HepG2 (cell line): Measurements from ENCODE around the gene CD7. TPM values are rescaled to one million over a fixed set of nuclear protein-coding genes. Genes with fewer than 3 reads are reported as not detected.

Experiments
- FOSL1 ChIP-seq: sonication (generic); formaldehyde crosslinking; IDR thresholded peaks from 2 replicates; pipeline ENCODE4 v1.9.0; 2021; ENCODE audit warnings: missing genetic modification reagents, borderline replicate concordance
- HNRNPK ChIP-seq: fragments of 200-400 bp; formaldehyde crosslinking; IDR thresholded peaks from 2 replicates; pipeline ENCODE4 v1.6.1; 2018; ENCODE audit warnings: low read length, low read depth, moderate library complexity, mild to moderate bottlenecking; ENCODE audit not compliant: poor library complexity, severe bottlenecking
- NRL ChIP-seq: sonication (generic); formaldehyde crosslinking; IDR thresholded peaks from 2 replicates; pipeline ENCODE4 v1.5.0; 2020; ENCODE audit warnings: missing genetic modification reagents, mild to moderate bottlenecking, moderate library complexity, borderline replicate concordance
- PHF8 ChIP-seq: sonication (generic); formaldehyde crosslinking; IDR thresholded peaks from 2 replicates; pipeline ENCODE4 v1.5.0; 2020; ENCODE audit warnings: missing genetic modification reagents
- POLR2AphosphoS2 ChIP-seq: IDR thresholded peaks from 2 replicates; pipeline ENCODE4 v1.6.1; 2011; ENCODE audit warnings: low read depth, low read length, improper control_type of control experiment
- RFX5 ChIP-seq: IDR thresholded peaks from 2 replicates; pipeline ENCODE4 v1.6.1; 2011; ENCODE audit warnings: low read depth, low read length, improper control_type of control experiment
- TBX3 ChIP-seq: fragments of 450-650 bp; IDR thresholded peaks from 2 replicates; pipeline ENCODE4 v1.6.1; 2017; ENCODE audit warnings: antibody characterized with exemption, mild to moderate bottlenecking, inconsistent platforms, borderline replicate concordance
- ZNF124 ChIP-seq: sonication (generic); formaldehyde crosslinking; IDR thresholded peaks from 2 replicates; pipeline ENCODE4 v1.4.0; 2020; ENCODE audit warnings: missing genetic modification reagents
- ZNF317 ChIP-seq: sonication (generic); formaldehyde crosslinking; IDR thresholded peaks from 2 replicates; pipeline ENCODE4 v1.5.0; 2020; ENCODE audit warnings: mild to moderate bottlenecking, missing genetic modification reagents
- polyA plus RNA-seq, 8 experiments: library from polyadenylated mRNA; depleted of rRNA in 3 of 8; stranded (reverse) in 7 of 8; unstranded in 1 of 8; fragments of >200 nt; fragmentation: Illumina TruSeq in 4 of 8; extraction: Trizol in 4 of 8; gene quantifications; 2 replicates each; pipeline versions ENCODE4 v1.2.1 to v1.2.3, GENCODE V29; 2011 to 2016; ENCODE audit warnings: low read depth in 4 of 8, missing spikeins in 1 of 8, mixed read lengths in 1 of 8; ENCODE audit not compliant: insufficient read depth in 1 of 8
- total RNA-seq, 5 experiments: library from RNA; depleted of rRNA; stranded (reverse); fragments of >200 nt; fragmentation: Illumina TruSeq; extraction: Trizol; gene quantifications; 2 replicates each; pipeline ENCODE4 v1.2.3, GENCODE V29; 2016; ENCODE audit warnings: low read depth in 1 of 5
- TF ChIP-seq, protein P1 (sequence below): sonication (generic); formaldehyde crosslinking; conservative IDR thresholded peaks from 2 replicates; pipeline ENCODE4 v1.8.0; 2022; ENCODE audit warnings: low read depth, missing genetic modification reagents
- TF ChIP-seq, protein P2 (sequence below): sonication (generic); formaldehyde crosslinking; IDR thresholded peaks from 2 replicates; pipeline ENCODE4 v1.4.0; 2020; ENCODE audit warnings: mild to moderate bottlenecking, low read depth, missing genetic modification reagents
- TF ChIP-seq, protein P3 (sequence below): sonication (generic); formaldehyde crosslinking; IDR thresholded peaks from 2 replicates; pipeline ENCODE4 v1.5.0; 2020; ENCODE audit warnings: missing genetic modification reagents
- TF ChIP-seq, protein P4 (sequence below): sonication (generic); formaldehyde crosslinking; IDR thresholded peaks from 2 replicates; pipeline ENCODE4 v1.4.0; 2020; ENCODE audit warnings: mild to moderate bottlenecking, missing genetic modification reagents
- TF ChIP-seq, protein P5 (sequence below): sonication (generic); IDR thresholded peaks from 2 replicates; pipeline ENCODE4 v1.6.1; 2016; ENCODE audit warnings: low read depth, borderline replicate concordance
- TF ChIP-seq, protein P6 (sequence below): sonication (generic); formaldehyde crosslinking; IDR thresholded peaks from 2 replicates; pipeline ENCODE4 v1.5.0; 2020; ENCODE audit warnings: mild to moderate bottlenecking, low read depth, missing genetic modification reagents, borderline replicate concordance
- TF ChIP-seq, protein P7 (sequence below): sonication (generic); formaldehyde crosslinking; conservative IDR thresholded peaks from 2 replicates; pipeline ENCODE4 v1.4.0; 2020; ENCODE audit warnings: mild to moderate bottlenecking, missing genetic modification reagents, moderate library complexity
- TF ChIP-seq, protein P8 (sequence below): sonication (generic); formaldehyde crosslinking; IDR thresholded peaks from 2 replicates; pipeline ENCODE4 v1.4.0; 2020; ENCODE audit warnings: missing genetic modification reagents

The CD7 gene
- total and polyA plus RNA-seq, 2 of the 13 experiments (the other 11 are each of a cell fraction or from before 2014, with no cell fraction given) = 67.6 to 76.4 TPM

DNA sequence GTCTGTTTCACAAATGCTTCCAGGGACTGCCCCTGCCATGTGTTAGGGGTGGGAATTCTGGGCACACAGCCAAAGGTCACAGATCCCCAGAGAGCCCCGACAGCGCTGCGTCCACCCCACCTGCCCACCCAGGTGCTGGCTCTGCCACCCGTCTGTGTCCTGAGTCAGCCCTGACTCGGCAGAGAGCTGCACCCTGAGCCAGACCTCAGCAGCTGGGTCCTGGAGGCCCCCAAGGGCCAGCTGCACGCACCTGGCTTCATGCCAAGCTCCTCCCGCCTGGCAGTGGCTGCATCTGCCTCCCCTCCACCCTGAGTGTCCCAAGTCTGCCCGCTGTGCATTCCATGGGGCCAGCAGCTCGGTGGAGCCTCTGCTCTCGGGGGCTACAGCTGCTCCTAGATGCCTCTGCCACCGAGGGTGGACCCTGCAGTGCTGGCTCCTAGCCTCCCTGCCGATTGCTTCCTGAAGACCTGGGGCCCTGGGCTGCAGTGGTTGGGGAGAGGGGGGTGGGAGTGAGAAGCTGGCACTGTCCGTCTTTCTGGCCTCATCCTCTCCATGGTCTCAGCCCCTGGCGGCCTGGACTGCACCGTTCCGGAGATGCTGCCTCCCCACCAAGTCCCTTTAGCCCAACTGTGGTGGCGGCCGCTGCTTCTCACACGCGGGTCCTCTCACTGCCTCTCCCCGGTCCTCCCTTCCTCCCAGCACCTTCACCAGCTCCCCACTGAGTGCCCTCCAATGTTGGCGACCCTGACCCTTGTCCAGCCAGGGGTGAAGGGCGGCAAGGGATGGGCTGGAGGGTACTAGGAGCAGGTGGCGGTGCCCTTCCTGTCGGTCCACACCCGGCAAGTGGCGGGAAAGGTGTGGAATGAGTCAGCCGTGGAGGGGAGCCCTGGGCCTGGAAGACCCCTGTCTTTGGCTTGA is 13.2 kb upstream of the CD7 start (continued):
- TF ChIP-seq, protein P1, sequence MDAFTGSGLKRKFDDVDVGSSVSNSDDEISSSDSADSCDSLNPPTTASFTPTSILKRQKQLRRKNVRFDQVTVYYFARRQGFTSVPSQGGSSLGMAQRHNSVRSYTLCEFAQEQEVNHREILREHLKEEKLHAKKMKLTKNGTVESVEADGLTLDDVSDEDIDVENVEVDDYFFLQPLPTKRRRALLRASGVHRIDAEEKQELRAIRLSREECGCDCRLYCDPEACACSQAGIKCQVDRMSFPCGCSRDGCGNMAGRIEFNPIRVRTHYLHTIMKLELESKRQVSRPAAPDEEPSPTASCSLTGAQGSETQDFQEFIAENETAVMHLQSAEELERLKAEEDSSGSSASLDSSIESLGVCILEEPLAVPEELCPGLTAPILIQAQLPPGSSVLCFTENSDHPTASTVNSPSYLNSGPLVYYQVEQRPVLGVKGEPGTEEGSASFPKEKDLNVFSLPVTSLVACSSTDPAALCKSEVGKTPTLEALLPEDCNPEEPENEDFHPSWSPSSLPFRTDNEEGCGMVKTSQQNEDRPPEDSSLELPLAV (CRISPR knock-in tag) = no peak
- TF ChIP-seq, protein P2, sequence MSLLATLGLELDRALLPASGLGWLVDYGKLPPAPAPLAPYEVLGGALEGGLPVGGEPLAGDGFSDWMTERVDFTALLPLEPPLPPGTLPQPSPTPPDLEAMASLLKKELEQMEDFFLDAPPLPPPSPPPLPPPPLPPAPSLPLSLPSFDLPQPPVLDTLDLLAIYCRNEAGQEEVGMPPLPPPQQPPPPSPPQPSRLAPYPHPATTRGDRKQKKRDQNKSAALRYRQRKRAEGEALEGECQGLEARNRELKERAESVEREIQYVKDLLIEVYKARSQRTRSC (CRISPR knock-in tag) = 0 out of 2 replicates have a peak, but pooled peaks have one; percentile 73
- TF ChIP-seq NRL (peak; percentile 59; the same call in 1 of the 2 replicates), HNRNPK (peak; percentile 75), FOSL1 (CRISPR knock-in tag) (no peak), RFX5 (no peak), TBX3 (no peak), POLR2AphosphoS2 (no peak), ZNF317 (CRISPR knock-in tag) (no peak), ZNF124 (no peak), PHF8 (CRISPR knock-in tag) (peak; percentile 25; the same call in 1 of the 2 replicates)
- TF ChIP-seq, protein P3, sequence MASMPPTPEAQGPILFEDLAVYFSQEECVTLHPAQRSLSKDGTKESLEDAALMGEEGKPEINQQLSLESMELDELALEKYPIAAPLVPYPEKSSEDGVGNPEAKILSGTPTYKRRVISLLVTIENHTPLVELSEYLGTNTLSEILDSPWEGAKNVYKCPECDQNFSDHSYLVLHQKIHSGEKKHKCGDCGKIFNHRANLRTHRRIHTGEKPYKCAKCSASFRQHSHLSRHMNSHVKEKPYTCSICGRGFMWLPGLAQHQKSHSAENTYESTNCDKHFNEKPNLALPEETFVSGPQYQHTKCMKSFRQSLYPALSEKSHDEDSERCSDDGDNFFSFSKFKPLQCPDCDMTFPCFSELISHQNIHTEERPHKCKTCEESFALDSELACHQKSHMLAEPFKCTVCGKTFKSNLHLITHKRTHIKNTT (CRISPR knock-in tag) = no peak
- TF ChIP-seq, protein P4, sequence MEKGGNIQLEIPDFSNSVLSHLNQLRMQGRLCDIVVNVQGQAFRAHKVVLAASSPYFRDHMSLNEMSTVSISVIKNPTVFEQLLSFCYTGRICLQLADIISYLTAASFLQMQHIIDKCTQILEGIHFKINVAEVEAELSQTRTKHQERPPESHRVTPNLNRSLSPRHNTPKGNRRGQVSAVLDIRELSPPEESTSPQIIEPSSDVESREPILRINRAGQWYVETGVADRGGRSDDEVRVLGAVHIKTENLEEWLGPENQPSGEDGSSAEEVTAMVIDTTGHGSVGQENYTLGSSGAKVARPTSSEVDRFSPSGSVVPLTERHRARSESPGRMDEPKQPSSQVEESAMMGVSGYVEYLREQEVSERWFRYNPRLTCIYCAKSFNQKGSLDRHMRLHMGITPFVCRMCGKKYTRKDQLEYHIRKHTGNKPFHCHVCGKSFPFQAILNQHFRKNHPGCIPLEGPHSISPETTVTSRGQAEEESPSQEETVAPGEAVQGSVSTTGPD (CRISPR knock-in tag) = no peak
- TF ChIP-seq, protein P5, sequence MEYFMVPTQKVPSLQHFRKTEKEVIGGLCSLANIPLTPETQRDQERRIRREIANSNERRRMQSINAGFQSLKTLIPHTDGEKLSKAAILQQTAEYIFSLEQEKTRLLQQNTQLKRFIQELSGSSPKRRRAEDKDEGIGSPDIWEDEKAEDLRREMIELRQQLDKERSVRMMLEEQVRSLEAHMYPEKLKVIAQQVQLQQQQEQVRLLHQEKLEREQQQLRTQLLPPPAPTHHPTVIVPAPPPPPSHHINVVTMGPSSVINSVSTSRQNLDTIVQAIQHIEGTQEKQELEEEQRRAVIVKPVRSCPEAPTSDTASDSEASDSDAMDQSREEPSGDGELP = peak; percentile 100
- TF ChIP-seq, protein P6, sequence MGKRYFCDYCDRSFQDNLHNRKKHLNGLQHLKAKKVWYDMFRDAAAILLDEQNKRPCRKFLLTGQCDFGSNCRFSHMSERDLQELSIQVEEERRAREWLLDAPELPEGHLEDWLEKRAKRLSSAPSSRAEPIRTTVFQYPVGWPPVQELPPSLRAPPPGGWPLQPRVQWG = no peak
- TF ChIP-seq, protein P7, sequence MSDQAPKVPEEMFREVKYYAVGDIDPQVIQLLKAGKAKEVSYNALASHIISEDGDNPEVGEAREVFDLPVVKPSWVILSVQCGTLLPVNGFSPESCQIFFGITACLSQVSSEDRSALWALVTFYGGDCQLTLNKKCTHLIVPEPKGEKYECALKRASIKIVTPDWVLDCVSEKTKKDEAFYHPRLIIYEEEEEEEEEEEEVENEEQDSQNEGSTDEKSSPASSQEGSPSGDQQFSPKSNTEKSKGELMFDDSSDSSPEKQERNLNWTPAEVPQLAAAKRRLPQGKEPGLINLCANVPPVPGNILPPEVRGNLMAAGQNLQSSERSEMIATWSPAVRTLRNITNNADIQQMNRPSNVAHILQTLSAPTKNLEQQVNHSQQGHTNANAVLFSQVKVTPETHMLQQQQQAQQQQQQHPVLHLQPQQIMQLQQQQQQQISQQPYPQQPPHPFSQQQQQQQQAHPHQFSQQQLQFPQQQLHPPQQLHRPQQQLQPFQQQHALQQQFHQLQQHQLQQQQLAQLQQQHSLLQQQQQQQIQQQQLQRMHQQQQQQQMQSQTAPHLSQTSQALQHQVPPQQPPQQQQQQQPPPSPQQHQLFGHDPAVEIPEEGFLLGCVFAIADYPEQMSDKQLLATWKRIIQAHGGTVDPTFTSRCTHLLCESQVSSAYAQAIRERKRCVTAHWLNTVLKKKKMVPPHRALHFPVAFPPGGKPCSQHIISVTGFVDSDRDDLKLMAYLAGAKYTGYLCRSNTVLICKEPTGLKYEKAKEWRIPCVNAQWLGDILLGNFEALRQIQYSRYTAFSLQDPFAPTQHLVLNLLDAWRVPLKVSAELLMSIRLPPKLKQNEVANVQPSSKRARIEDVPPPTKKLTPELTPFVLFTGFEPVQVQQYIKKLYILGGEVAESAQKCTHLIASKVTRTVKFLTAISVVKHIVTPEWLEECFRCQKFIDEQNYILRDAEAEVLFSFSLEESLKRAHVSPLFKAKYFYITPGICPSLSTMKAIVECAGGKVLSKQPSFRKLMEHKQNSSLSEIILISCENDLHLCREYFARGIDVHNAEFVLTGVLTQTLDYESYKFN (CRISPR knock-in tag) = peak; percentile 87
- TF ChIP-seq, protein P8, sequence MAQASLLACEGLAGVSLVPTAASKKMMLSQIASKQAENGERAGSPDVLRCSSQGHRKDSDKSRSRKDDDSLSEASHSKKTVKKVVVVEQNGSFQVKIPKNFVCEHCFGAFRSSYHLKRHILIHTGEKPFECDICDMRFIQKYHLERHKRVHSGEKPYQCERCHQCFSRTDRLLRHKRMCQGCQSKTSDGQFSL (CRISPR knock-in tag) = no peak
